ENCODE results near the gene SHLD1. TPM values are rescaled to one million over a fixed set of nuclear protein-coding genes. Genes with fewer than 3 reads are reported as not detected.
"Not testable (repeated sequence)": the region's sequence is repeated elsewhere in the genome, so short reads cannot be mapped to it uniquely, and the experiment has no call there.

SHLD1 gene
- total RNA-seq, 2 donors from 2014 or later = 6.4 to 10.5 TPM

GRCh38 chr20:5735845-5736510 is 14.2 kb upstream of the SHLD1 start:
- Histone ChIP-seq H3K27ac (no peak overlapping the region), H3K9me3 (no peaks in the 10 kb centered on the region), H3K27me3 (replicated peaks; ENCODE audit: insufficient read depth) (no peaks in the 10 kb centered on the region), H3K4me1 (replicated peaks) (no peaks in the 10 kb centered on the region), H3K36me3 (no peaks in the 10 kb centered on the region), H3K4me3 (no peak overlapping the region)
- WGBS = 17% methylated on average over 3 of the region's 3 CpGs
- intact Hi-C loops (cut with DNase I) = no loop called here
- TF ChIP-seq POLR2A (IDR thresholded peaks at IDR 0.05) (no peak), CTCF (IDR thresholded peaks at IDR 0.05) (no peak), POLR2AphosphoS5 (IDR thresholded peaks at IDR 0.05) (no peak)
- DNase-seq (ENCODE audit: low spot score) = no peak

- no peaks in the 10 kb centered on the region for H3K9me3 ChIP-seq
- no peak overlapping the region for H3K4me3 ChIP-seq
- H3K4me1 ChIP-seq (replicated peaks) = no peaks in the 10 kb centered on the region
- TF ChIP-seq POLR2AphosphoS5 (IDR thresholded peaks at IDR 0.05) = no peak
- no peak for TF ChIP-seq CTCF (IDR thresholded peaks at IDR 0.05)
- no peak for TF ChIP-seq POLR2A (IDR thresholded peaks at IDR 0.05)
- no peaks in the 10 kb centered on the region for H3K27me3 ChIP-seq (replicated peaks; ENCODE audit: insufficient read depth)
- DNase-seq (ENCODE audit: low spot score) = no peak
- H3K27ac ChIP-seq = no peak overlapping the region
- no peaks in the 10 kb centered on the region for H3K36me3 ChIP-seq
- WGBS = 94% methylated on average over 3 of the region's 3 CpGs
- intact Hi-C loops (cut with DNase I) = no loop called here
Measured at GRCh38 chr20:5737619-5737953, 12.6 kb upstream of the SHLD1 start.

- H3K4me1 ChIP-seq (replicated peaks) = no peaks in the 10 kb centered on the region
- intact Hi-C loops (cut with DNase I) = no loop called here
- H3K36me3 ChIP-seq = no peaks in the 10 kb centered on the region
- H3K4me3 ChIP-seq = no peak overlapping the region
- no peaks in the 10 kb centered on the region for H3K27me3 ChIP-seq (replicated peaks; ENCODE audit: insufficient read depth)
- 91% methylated on average over 3 of the region's 3 CpGs for WGBS
- DNase-seq (ENCODE audit: low spot score) = no peak
- H3K9me3 ChIP-seq = no peaks in the 10 kb centered on the region
- H3K27ac ChIP-seq = no peak overlapping the region
- TF ChIP-seq POLR2AphosphoS5 (IDR thresholded peaks at IDR 0.05) = no peak
- TF ChIP-seq CTCF (IDR thresholded peaks at IDR 0.05) = no peak
- TF ChIP-seq POLR2A (IDR thresholded peaks at IDR 0.05) = no peak
Measured at GRCh38 chr20:5737966-5738365, 12.2 kb upstream of the SHLD1 start.

- H3K4me1 ChIP-seq (replicated peaks); intact Hi-C loops (cut with DNase I); H3K36me3 ChIP-seq; H3K27ac ChIP-seq; H3K9me3 ChIP-seq; H3K4me3 ChIP-seq; DNase-seq (ENCODE audit: low spot score); H3K27me3 ChIP-seq (replicated peaks; ENCODE audit: insufficient read depth): not testable (repeated sequence)
- WGBS = 97% methylated on average over 5 of the region's 5 CpGs
Measured at GRCh38 chr20:5740643-5741042, 9.6 kb upstream of the SHLD1 start.

- 93% methylated on average over 2 of the region's 2 CpGs for WGBS
- Histone ChIP-seq H3K4me1 (replicated peaks) (no peaks in the 10 kb centered on the region), H3K4me3 (no peak overlapping the region), H3K27me3 (replicated peaks; ENCODE audit: insufficient read depth) (no peaks in the 10 kb centered on the region), H3K27ac (no peak overlapping the region), H3K36me3 (no peaks in the 10 kb centered on the region), H3K9me3 (no peaks in the 10 kb centered on the region)
- DNase-seq (ENCODE audit: low spot score) = no peak
- intact Hi-C loops (cut with DNase I) = no loop called here
- TF ChIP-seq POLR2AphosphoS5 (IDR thresholded peaks at IDR 0.05) = no peak
- TF ChIP-seq POLR2A (IDR thresholded peaks at IDR 0.05) = no peak
- TF ChIP-seq CTCF (IDR thresholded peaks at IDR 0.05) = no peak
Measured at GRCh38 chr20:5741089-5741488, 9.1 kb upstream of the SHLD1 start.
